SK-N-SH treated with all-trans-retinoic acid at 6 μM for 48 hours (cell line): ENCODE measurements around the gene CACNA1B.

Experiments used
- CREB5 ChIP-seq: fragments of 250-450 bp; sonication (Bioruptor Pico); IDR thresholded peaks from 2 replicates; pipeline ENCODE4 v1.5.1; 2020; ENCODE audit warnings: low read depth, mild to moderate bottlenecking, moderate library complexity
- GLIS3 ChIP-seq: fragments of 250-450 bp; sonication (Bioruptor Pico); IDR thresholded peaks from 2 replicates; pipeline ENCODE4 v1.5.0; 2020; ENCODE audit warnings: mild to moderate bottlenecking, moderate library complexity
- OSR1 ChIP-seq: fragments of 250-450 bp; sonication (Bioruptor Pico); IDR thresholded peaks from 2 replicates; pipeline ENCODE4 v1.8.0; 2022; ENCODE audit warnings: moderate library complexity, mild to moderate bottlenecking, inconsistent platforms
- SNAI2 ChIP-seq: fragments of 250-450 bp; sonication (Bioruptor Pico); IDR thresholded peaks from 2 replicates; pipeline ENCODE4 v1.5.0; 2020; ENCODE audit warnings: mild to moderate bottlenecking, moderate library complexity
- ZNF8 ChIP-seq: fragments of 450-650 bp; formaldehyde crosslinking; IDR thresholded peaks from 2 replicates; pipeline ENCODE4 v1.5.0; 2020; ENCODE audit warnings: mild to moderate bottlenecking, moderate library complexity

GRCh38 chr9:137924169-137924568, 46.6 kb downstream of the CACNA1B start:
- no peak for TF ChIP-seq ZNF8
- TF ChIP-seq OSR1 (CRISPR knock-in tag) = no peak
- TF ChIP-seq SNAI2 (CRISPR knock-in tag) = no peak
- TF ChIP-seq CREB5 = no peak
- TF ChIP-seq GLIS3 (CRISPR knock-in tag) = no peak
